GM12872 (cell line): Measurements from ENCODE around the gene MSI2.

Experiments used
- TF ChIP-seq, protein P1 (sequence below): IDR thresholded peaks from 3 replicates; pipeline ENCODE4 v1.5.1; 2011; ENCODE audit warnings: low read depth, mild to moderate bottlenecking, low read length, moderate library complexity; ENCODE audit not compliant: insufficient read depth

The MSI2 gene

DNA sequence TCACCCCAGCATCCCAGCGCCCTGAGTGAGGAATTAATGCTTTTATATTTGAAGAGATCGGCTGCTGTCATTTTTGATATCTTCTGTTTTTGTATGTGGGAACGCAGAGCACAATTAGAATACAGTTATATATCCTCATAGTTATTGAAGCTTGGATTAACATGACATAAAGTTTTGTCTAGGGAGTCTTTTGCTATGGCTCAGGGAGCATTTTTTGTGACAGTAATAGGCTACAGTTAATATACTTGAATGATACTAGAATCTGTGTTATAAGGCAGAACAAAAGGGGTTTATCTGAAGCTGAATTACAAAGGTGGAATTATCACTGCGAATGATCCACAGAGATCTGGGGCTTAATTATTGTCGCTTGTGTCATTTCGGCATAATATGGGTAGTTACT, 239.4 kb downstream of the MSI2 start:
- TF ChIP-seq, protein P1, sequence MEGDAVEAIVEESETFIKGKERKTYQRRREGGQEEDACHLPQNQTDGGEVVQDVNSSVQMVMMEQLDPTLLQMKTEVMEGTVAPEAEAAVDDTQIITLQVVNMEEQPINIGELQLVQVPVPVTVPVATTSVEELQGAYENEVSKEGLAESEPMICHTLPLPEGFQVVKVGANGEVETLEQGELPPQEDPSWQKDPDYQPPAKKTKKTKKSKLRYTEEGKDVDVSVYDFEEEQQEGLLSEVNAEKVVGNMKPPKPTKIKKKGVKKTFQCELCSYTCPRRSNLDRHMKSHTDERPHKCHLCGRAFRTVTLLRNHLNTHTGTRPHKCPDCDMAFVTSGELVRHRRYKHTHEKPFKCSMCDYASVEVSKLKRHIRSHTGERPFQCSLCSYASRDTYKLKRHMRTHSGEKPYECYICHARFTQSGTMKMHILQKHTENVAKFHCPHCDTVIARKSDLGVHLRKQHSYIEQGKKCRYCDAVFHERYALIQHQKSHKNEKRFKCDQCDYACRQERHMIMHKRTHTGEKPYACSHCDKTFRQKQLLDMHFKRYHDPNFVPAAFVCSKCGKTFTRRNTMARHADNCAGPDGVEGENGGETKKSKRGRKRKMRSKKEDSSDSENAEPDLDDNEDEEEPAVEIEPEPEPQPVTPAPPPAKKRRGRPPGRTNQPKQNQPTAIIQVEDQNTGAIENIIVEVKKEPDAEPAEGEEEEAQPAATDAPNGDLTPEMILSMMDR = no peak

- TF ChIP-seq, protein P1 = no peak
These were observed 240.1 kb downstream of the MSI2 start for GRCh38 chr17:57496382-57496781.

GRCh38 chr17:57498443-57498842, 242.1 kb downstream of the MSI2 start:
- TF ChIP-seq, protein P1 = no peak

DNA sequence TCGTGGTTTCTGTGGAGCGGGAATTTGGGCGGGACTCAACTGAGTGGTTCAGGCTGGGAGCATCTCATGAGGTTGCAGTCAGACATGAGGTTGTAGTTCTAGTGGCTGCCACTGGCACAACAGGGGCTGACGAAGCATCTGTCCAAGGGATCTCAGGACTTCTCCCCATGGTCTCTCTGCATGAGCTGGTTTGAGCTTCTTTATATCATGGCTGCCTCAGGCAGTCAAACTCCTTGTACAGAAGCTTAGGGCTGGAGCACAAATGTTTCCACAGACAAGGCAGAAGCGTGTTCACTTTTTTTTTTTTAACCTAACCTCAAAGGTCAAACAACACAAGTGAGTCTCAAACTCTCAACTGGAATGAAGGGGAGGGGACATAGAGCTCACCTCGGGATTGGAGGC, 243.3 kb downstream of the MSI2 start:
- TF ChIP-seq, protein P1 = no peak

GRCh38 chr17:57501016-57501415, 244.7 kb downstream of the MSI2 start:
- TF ChIP-seq, protein P1 = no peak

DNA sequence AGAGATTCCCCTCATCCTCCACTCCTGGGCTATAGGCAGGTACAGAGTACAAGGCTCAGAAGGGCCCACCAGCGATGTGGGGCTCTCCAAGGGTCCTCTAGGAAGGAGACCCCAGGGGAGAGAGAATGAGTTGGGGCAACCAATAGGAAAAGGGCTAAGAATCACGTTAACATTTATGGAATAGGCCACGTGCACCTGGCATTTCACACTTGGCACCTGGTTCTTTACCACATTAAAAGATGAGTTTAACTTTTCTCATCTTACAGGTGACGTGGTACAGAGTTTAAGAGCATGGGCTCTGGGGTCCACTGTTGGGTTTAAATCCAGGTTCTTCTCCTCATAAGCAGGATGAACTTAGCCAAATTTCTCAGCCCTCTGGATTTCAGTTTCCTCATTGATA, 245.7 kb downstream of the MSI2 start:
- TF ChIP-seq, protein P1 = no peak

- TF ChIP-seq, protein P1 = no peak
These were observed 246.5 kb downstream of the MSI2 start for GRCh38 chr17:57502811-57503241.

- TF ChIP-seq, protein P1 = no peak
These were observed 247.9 kb downstream of the MSI2 start for GRCh38 chr17:57504208-57504607.
